IMR-90 (cell line): ENCODE measurements around the gene S1PR4. TPM values are rescaled to one million over a fixed set of nuclear protein-coding genes. Genes with fewer than 3 reads are reported as not detected.

ENCODE experiments used
- ATAC-seq: fragments of 200-7000 bp; cut with Tn5 transposase; 2 replicates; pipeline ENCODE4 v1.9.1; 2020; ENCODE audit warnings: low read depth, mild to moderate bottlenecking, moderate library complexity
- BruUV-seq: library from RNA; stranded (reverse); fragments of 400-500 nt; replicated peaks from 2 replicates; lab custom pipeline; 2021; lab: Mats Ljungman, UMichigan
- CTCF ChIA-PET: fragments of 300-600 bp; formaldehyde crosslinking; extraction: SDS; loops from one replicate; lab custom pipeline; 2021; ENCODE audit warnings: antibody characterized with exemption; lab: Yijun Ruan, JAX
- POLR2A ChIA-PET: fragments of 300-600 bp; sonication (Branson Sonifier 250); formaldehyde crosslinking; loops from one replicate; lab custom pipeline; 2022; ENCODE audit warnings: antibody characterized with exemption; ENCODE audit not compliant: unreplicated experiment; lab: Charles Lee
- DNase-seq: peaks from one replicate; pipeline ENCODE4 v3.0.0; 2013
- H2AFZ ChIP-seq: replicated peaks from 2 replicates; pipeline ENCODE3; 2013; ENCODE audit warnings: low read length, mild to moderate bottlenecking; ENCODE audit not compliant: poor library complexity
- H2AK5ac ChIP-seq: 2 replicates; pipeline ENCODE4 v1.6.1; 2013; ENCODE audit warnings: low read depth, low read length, inconsistent platforms
- H2AK9ac ChIP-seq: replicated peaks from 2 replicates; pipeline ENCODE3; 2013; ENCODE audit warnings: mild to moderate bottlenecking, low read depth, low read length, moderate library complexity; ENCODE audit not compliant: poor library complexity
- H2BK120ac ChIP-seq: 2 replicates; pipeline ENCODE4 v1.6.1; 2013; ENCODE audit warnings: low read depth, low read length, inconsistent platforms
- H2BK15ac ChIP-seq: 3 replicates; pipeline ENCODE4 v1.6.1; 2013; ENCODE audit warnings: low read depth, low read length, inconsistent platforms
- H2BK20ac ChIP-seq: 2 replicates; pipeline ENCODE4 v1.6.1; 2013; ENCODE audit warnings: low read depth, mild to moderate bottlenecking, inconsistent platforms, low read length, moderate library complexity
- H2BK5ac ChIP-seq: 2 replicates; pipeline ENCODE4 v1.6.1; 2013; ENCODE audit warnings: mild to moderate bottlenecking, low read depth, low read length, inconsistent platforms; ENCODE audit not compliant: poor library complexity, severe bottlenecking
- H3K14ac ChIP-seq: replicated peaks from 2 replicates; pipeline ENCODE4 v1.6.1; 2013; ENCODE audit warnings: low read depth, low read length, inconsistent platforms
- H3K18ac ChIP-seq: 2 replicates; pipeline ENCODE4 v1.6.1; 2013; ENCODE audit warnings: low read depth, low read length, control low read depth
- H3K23ac ChIP-seq: 2 replicates; pipeline ENCODE4 v1.6.1; 2013; ENCODE audit warnings: low read depth, low read length, inconsistent platforms
- H3K27ac ChIP-seq: 2 replicates; pipeline ENCODE4 v1.5.1; 2013; ENCODE audit warnings: mild to moderate bottlenecking, control low read depth, low read length; ENCODE audit not compliant: insufficient read depth
- H3K27me3 ChIP-seq: 2 replicates; pipeline ENCODE4 v1.6.1; 2013; ENCODE audit warnings: low read length; ENCODE audit not compliant: control insufficient read depth, insufficient read depth
- H3K36me3 ChIP-seq: 2 replicates; pipeline ENCODE4 v1.6.1; 2013; ENCODE audit warnings: low read length, mixed read lengths; ENCODE audit not compliant: control insufficient read depth, insufficient read depth
- H3K4ac ChIP-seq: 2 replicates; pipeline ENCODE4 v1.6.1; 2013; ENCODE audit warnings: low read depth, low read length, inconsistent platforms
- H3K4me1 ChIP-seq: 2 replicates; pipeline ENCODE4 v1.6.1; 2013; ENCODE audit warnings: low read length, mixed read lengths; ENCODE audit not compliant: control insufficient read depth, insufficient read depth
- H3K4me2 ChIP-seq: 2 replicates; pipeline ENCODE4 v1.6.1; 2013; ENCODE audit warnings: low read depth, mild to moderate bottlenecking, control low read depth, low read length, moderate library complexity
- H3K4me3 ChIP-seq: 2 replicates; pipeline ENCODE4 v1.5.1; 2013; ENCODE audit warnings: low read depth, mild to moderate bottlenecking, control low read depth, low read length, moderate library complexity; ENCODE audit not compliant: insufficient read depth
- H3K56ac ChIP-seq: 2 replicates; pipeline ENCODE4 v1.6.1; 2013; ENCODE audit warnings: low read length, inconsistent platforms; ENCODE audit not compliant: insufficient read depth; ENCODE audit errors: extremely low read depth
- H3K79me1 ChIP-seq, 2 experiments: 2 replicates each; pipeline ENCODE4 v1.6.1; 2013; ENCODE audit warnings: low read length in 2 of 2, inconsistent platforms in 1 of 2, low read depth in 1 of 2
- H3K9ac ChIP-seq: 2 replicates; pipeline ENCODE4 v1.6.1; 2013; ENCODE audit warnings: low read depth, low read length, control low read depth
- H3K9me1 ChIP-seq: 2 replicates; pipeline ENCODE4 v1.6.1; 2013; ENCODE audit warnings: low read length, inconsistent platforms; ENCODE audit not compliant: insufficient read depth
- H3K9me3 ChIP-seq: 2 replicates; pipeline ENCODE4 v1.6.1; 2013; ENCODE audit warnings: low read length; ENCODE audit not compliant: control insufficient read depth, insufficient read depth
- H4K20me1 ChIP-seq: 2 replicates; pipeline ENCODE4 v1.6.1; 2013; ENCODE audit warnings: low read length, inconsistent platforms; ENCODE audit not compliant: insufficient read depth
- H4K5ac ChIP-seq: 2 replicates; pipeline ENCODE4 v1.6.1; 2013; ENCODE audit warnings: mild to moderate bottlenecking, low read depth, low read length, control low read depth
- H4K8ac ChIP-seq, 2 experiments: 2 replicates each; pipeline ENCODE4 v1.6.1; 2013; ENCODE audit warnings: low read depth in 2 of 2, low read length in 2 of 2, control low read depth in 1 of 2, inconsistent platforms in 1 of 2
- H4K91ac ChIP-seq: 2 replicates; pipeline ENCODE4 v1.6.1; 2013; ENCODE audit warnings: low read depth, low read length, inconsistent platforms; ENCODE audit not compliant: insufficient read depth
- BHLHE40 ChIP-seq: fragments of 150-350 bp; IDR thresholded peaks from 2 replicates; pipeline ENCODE4 v1.6.1; 2016; ENCODE audit warnings: mild to moderate bottlenecking, low read depth, low read length
- CEBPB ChIP-seq: IDR thresholded peaks from 2 replicates; pipeline ENCODE4 v1.6.1; 2012; ENCODE audit warnings: low read depth, low read length, improper control_type of control experiment
- CHD1 ChIP-seq: IDR thresholded peaks from 2 replicates; pipeline ENCODE4 v1.6.1; 2012; ENCODE audit warnings: low read depth, low read length, improper control_type of control experiment
- FOS ChIP-seq: fragments of 150-350 bp; IDR thresholded peaks from 2 replicates; pipeline ENCODE4 v1.6.1; 2016; ENCODE audit warnings: low read depth, low read length
- MXI1 ChIP-seq: IDR thresholded peaks from 2 replicates; pipeline ENCODE4 v1.6.1; 2012; ENCODE audit warnings: low read depth, mild to moderate bottlenecking, low read length, moderate library complexity, borderline replicate concordance
- NFE2L2 ChIP-seq: fragments of 150-350 bp; IDR thresholded peaks from 2 replicates; pipeline ENCODE4 v1.6.1; 2016; ENCODE audit warnings: low read depth, mild to moderate bottlenecking, low read length
- POLR2A ChIP-seq: IDR thresholded peaks from 2 replicates; pipeline ENCODE4 v1.6.1; 2012; ENCODE audit warnings: mild to moderate bottlenecking, low read depth, low read length
- RCOR1 ChIP-seq: IDR thresholded peaks from 2 replicates; pipeline ENCODE4 v1.6.1; 2012; ENCODE audit warnings: mild to moderate bottlenecking, low read length, improper control_type of control experiment; ENCODE audit not compliant: insufficient replicate concordance
- RFX5 ChIP-seq: IDR thresholded peaks from 2 replicates; pipeline ENCODE4 v1.8.0; 2012; ENCODE audit warnings: low read depth, mild to moderate bottlenecking, low read length, moderate library complexity
- SMC3 ChIP-seq: fragments of 150-350 bp; IDR thresholded peaks from 2 replicates; pipeline ENCODE4 v1.6.1; 2016; ENCODE audit warnings: low read depth, mild to moderate bottlenecking, antibody characterized with exemption, low read length, moderate library complexity
- WGBS, 2 experiments: methylation state at CpG; one replicate each; pipeline versions ENCODE4 v1.1.5 to v1.1.7; 2013; ENCODE audit warnings: missing lambda C conversion rate in 2 of 2; ENCODE audit not compliant: insufficient read length in 1 of 2; ENCODE audit errors: extremely low coverage in 2 of 2; 5-methylcytosine and 5-hydroxymethylcytosine counted together
- dilution Hi-C: fragments of 300-500 bp; cut with HindIII; formaldehyde crosslinking; loops from one replicate; pipeline ENCODE4 v1.14.3; 2018; ENCODE audit warnings: low sequenced_read_pairs; ENCODE audit not compliant: unreplicated experiment
- in situ Hi-C: fragments of 300-500 bp; cut with MboI; formaldehyde crosslinking; loops from 3 replicates; pipeline ENCODE4 v1.14.3; 2019; ENCODE audit warnings: low sequenced_read_pairs, inconsistent platforms, mixed read lengths
- intact Hi-C: fragments of 100-400 bp; cut with micrococcal nuclease; formaldehyde crosslinking; loops from 2 replicates; pipeline ENCODE4 v1.10.0; 2022
- polyA plus RNA-seq, 3 experiments: library from polyadenylated mRNA; depleted of rRNA; stranded (reverse); fragments of >200 nt; gene quantifications; 2 replicates each; pipeline ENCODE4 v1.2.3, GENCODE V29; 2012; ENCODE audit warnings: low replicate concordance in 1 of 3
- total RNA-seq: library from RNA; depleted of rRNA; stranded (reverse); fragments of >200 nt; gene quantifications from 2 replicates; pipeline ENCODE4 v1.2.3, GENCODE V29; 2012
- TF ChIP-seq, protein P1 (sequence below): fragments of 150-350 bp; IDR thresholded peaks from 2 replicates; pipeline ENCODE4 v1.6.1; 2017; ENCODE audit warnings: mild to moderate bottlenecking, antibody characterized with exemption, low read length, low read depth
- TF ChIP-seq, protein P2 (sequence below): fragments of 150-350 bp; IDR thresholded peaks from 2 replicates; pipeline ENCODE4 v1.6.1; 2016; ENCODE audit warnings: low read depth, mild to moderate bottlenecking, low read length, moderate library complexity, borderline replicate concordance

Gene S1PR4
- total and polyA plus RNA-seq, 2 of the 4 experiments (the other 2 are of a cell fraction) = not detected

- no peak overlapping the region for H3K4ac ChIP-seq
- in situ Hi-C loops = no loop called here
- no peak overlapping the region for H2BK5ac ChIP-seq
- no peak overlapping the region for H3K4me3 ChIP-seq
- no peak overlapping the region for H3K56ac ChIP-seq
- WGBS, 2 experiments = 95% methylated on average over 4 of the region's 18 CpGs; no CpG with 5 or more reads in 1 of the 2 experiments
- H2AK5ac ChIP-seq = no peak overlapping the region
- no peak overlapping the region for H4K5ac ChIP-seq
- H3K27ac ChIP-seq = no peak overlapping the region
- H3K14ac ChIP-seq = no peak overlapping the region
- H2AFZ ChIP-seq = no peak overlapping the region
- no peak overlapping the region for H2BK15ac ChIP-seq
- no peaks in the 10 kb centered on the region for H3K9me3 ChIP-seq
- DNase-seq (no peak), ATAC-seq (no peak)
- H2AK9ac ChIP-seq = no peak overlapping the region
- no peak overlapping the region for H3K4me2 ChIP-seq
- dilution Hi-C loops = no loop called here
- peaks cover 9% of the 10 kb centered on the region for H3K4me1 ChIP-seq
- H4K8ac ChIP-seq = no peak overlapping the region
- H2BK20ac ChIP-seq = no peak overlapping the region
- TF ChIP-seq BHLHE40 (no peak), SMC3 (no peak), FOS (no peak), RFX5 (no peak), RCOR1 (no peak), MXI1 (no peak), CEBPB (no peak), NFE2L2 (no peak), POLR2A (no peak), CHD1 (no peak)
- TF ChIP-seq, protein P1, sequence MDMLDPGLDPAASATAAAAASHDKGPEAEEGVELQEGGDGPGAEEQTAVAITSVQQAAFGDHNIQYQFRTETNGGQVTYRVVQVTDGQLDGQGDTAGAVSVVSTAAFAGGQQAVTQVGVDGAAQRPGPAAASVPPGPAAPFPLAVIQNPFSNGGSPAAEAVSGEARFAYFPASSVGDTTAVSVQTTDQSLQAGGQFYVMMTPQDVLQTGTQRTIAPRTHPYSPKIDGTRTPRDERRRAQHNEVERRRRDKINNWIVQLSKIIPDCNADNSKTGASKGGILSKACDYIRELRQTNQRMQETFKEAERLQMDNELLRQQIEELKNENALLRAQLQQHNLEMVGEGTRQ = no peak
- TF ChIP-seq, protein P2, sequence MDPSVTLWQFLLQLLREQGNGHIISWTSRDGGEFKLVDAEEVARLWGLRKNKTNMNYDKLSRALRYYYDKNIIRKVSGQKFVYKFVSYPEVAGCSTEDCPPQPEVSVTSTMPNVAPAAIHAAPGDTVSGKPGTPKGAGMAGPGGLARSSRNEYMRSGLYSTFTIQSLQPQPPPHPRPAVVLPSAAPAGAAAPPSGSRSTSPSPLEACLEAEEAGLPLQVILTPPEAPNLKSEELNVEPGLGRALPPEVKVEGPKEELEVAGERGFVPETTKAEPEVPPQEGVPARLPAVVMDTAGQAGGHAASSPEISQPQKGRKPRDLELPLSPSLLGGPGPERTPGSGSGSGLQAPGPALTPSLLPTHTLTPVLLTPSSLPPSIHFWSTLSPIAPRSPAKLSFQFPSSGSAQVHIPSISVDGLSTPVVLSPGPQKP = no peak
- H3K18ac ChIP-seq = no peak overlapping the region
- POLR2A ChIA-PET = no interaction called here
- H3K36me3 ChIP-seq = peaks cover 17% of the 10 kb centered on the region
- CTCF ChIA-PET = no interaction called here
- no peaks in the 10 kb centered on the region; the same call in 1 of the 2 replicates for H3K9me1 ChIP-seq
- peaks cover 5 to 64% of the 10 kb centered on the region in 2 experiments; a peak in 2 of 4 replicates for H3K79me1 ChIP-seq
- H3K9ac ChIP-seq = no peak overlapping the region
- intact Hi-C loops = no loop called here
- no TSS peak for BruUV-seq
- no peaks in the 10 kb centered on the region for H3K27me3 ChIP-seq
- H3K23ac ChIP-seq = no peak overlapping the region
- no peak overlapping the region for H4K91ac ChIP-seq
- no peak overlapping the region for H2BK120ac ChIP-seq
- peaks cover 54% of the 10 kb centered on the region for H4K20me1 ChIP-seq
These were observed 11.9 kb downstream of the S1PR4 start for GRCh38 chr19:3190470-3190770.
